ENCODE measurements around the gene ADCK2.
A peak's percentile ranks its signal among the peaks of the same experiment; 100 is the strongest.

Gene ADCK2

DNA sequence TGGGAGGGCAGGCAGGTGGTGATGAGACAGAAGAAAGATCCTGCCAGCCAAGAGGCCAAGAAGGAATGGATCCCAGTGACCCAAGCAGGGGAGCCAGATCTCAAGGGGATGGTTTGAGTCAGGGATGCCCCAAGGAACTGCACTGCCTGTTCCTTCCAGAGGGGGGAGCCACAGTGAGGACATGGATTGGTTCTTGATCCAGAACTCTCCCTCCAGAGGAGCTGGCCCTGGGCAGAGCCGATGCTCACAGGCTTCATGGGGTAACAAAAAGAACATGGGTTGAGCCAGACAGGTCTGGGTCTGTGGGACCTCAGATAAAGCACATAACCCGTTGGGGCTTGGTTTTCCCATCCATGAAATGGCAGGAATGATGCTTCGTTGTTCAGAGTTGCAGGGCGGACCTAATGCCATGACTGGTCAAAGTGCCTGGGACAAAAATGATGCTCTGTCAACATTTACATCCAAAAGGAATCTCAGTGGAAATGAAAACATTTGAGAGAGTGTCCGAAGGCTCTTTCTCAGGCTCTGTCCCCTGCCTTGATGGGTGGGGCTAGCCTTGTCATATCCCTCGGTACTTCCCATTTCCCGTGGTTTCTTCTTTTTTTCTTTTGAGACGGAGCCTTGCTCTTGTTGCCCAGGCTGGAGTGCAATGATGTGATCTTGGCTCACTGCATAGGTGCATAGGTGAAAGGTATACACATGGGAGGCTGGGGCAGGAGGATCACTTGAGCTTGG lies 27.4 kb upstream of the ADCK2 start:
- in situ Hi-C loops (cut with HindIII; ENCODE audit: low pct_ligation_motif_present, low sequenced_read_pairs) = no loop called here
- Histone ChIP-seq H3K27ac (no peak overlapping the region), H3K27me3 (replicated peaks) (no peaks in the 10 kb centered on the region), H3K36me3 (replicated peaks) (no peaks in the 10 kb centered on the region), H3K4me3 (ENCODE audit: low read depth, low read length) (no peak overlapping the region)
- DNase-seq = no peak
- TF ChIP-seq, protein P1, sequence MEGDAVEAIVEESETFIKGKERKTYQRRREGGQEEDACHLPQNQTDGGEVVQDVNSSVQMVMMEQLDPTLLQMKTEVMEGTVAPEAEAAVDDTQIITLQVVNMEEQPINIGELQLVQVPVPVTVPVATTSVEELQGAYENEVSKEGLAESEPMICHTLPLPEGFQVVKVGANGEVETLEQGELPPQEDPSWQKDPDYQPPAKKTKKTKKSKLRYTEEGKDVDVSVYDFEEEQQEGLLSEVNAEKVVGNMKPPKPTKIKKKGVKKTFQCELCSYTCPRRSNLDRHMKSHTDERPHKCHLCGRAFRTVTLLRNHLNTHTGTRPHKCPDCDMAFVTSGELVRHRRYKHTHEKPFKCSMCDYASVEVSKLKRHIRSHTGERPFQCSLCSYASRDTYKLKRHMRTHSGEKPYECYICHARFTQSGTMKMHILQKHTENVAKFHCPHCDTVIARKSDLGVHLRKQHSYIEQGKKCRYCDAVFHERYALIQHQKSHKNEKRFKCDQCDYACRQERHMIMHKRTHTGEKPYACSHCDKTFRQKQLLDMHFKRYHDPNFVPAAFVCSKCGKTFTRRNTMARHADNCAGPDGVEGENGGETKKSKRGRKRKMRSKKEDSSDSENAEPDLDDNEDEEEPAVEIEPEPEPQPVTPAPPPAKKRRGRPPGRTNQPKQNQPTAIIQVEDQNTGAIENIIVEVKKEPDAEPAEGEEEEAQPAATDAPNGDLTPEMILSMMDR (IDR thresholded peaks at IDR 0.05; ENCODE audit: low read depth, low read length, missing control alignments) = peak; percentile 66

DNA sequence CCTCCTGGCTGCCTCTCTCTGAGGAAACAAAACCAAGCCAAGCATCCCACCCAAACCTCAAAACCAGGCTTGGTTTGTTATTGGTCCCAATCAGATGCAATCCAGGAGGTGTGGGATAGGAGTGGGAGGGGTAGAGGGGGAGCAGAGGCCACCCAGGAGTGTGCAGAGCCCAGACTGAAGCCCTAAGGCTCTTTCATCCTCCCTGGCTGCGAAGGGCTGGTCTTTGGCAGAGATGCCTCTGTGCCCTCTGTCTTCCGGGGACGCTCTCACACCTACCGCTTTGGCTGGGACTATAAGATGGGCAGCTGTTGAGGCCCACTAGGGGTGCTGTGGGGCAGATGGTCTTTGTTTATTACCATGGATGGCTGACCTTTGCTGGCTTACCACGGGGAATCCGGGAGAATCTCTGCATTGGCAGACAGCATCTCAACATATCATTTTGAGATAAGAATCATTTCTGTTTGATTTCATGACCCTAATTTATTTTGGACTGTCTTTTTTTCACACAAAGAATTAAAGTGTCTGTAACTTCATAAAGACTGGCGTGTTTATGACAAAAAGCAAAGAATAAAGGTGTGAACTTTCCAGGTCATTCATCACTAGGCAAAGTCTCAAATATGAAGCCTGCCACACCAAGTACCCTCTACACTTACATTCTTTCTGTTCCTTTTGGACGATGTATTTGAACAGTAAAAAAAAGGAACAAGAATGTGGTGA lies 25.7 kb upstream of the ADCK2 start:
- Histone ChIP-seq H3K27ac (no peak overlapping the region), H3K27me3 (replicated peaks) (no peaks in the 10 kb centered on the region), H3K4me3 (ENCODE audit: low read depth, low read length) (no peak overlapping the region), H3K36me3 (replicated peaks) (no peaks in the 10 kb centered on the region)
- DNase-seq = no peak
- in situ Hi-C loops (cut with HindIII; ENCODE audit: low pct_ligation_motif_present, low sequenced_read_pairs) = no loop called here
- TF ChIP-seq, protein P1 (IDR thresholded peaks at IDR 0.05; ENCODE audit: low read depth, low read length, missing control alignments) = peak; percentile 84

- Histone ChIP-seq H3K36me3 (replicated peaks) (no peaks in the 10 kb centered on the region), H3K27me3 (replicated peaks) (no peaks in the 10 kb centered on the region), H3K27ac (no peak overlapping the region), H3K4me3 (ENCODE audit: low read depth, low read length) (no peak overlapping the region)
- peak; percentile 70 for DNase-seq
- in situ Hi-C loops (cut with HindIII; ENCODE audit: low pct_ligation_motif_present, low sequenced_read_pairs) = no loop called here
- TF ChIP-seq, protein P1 (IDR thresholded peaks at IDR 0.05; ENCODE audit: low read depth, low read length, missing control alignments) = no peak
Measured at GRCh38 chr7:140649556-140650205, 23.1 kb upstream of the ADCK2 start.

GRCh38 chr7:140650367-140650766 lies 22.4 kb upstream of the ADCK2 start:
- H3K27ac ChIP-seq = no peak overlapping the region
- in situ Hi-C loops (cut with HindIII; ENCODE audit: low pct_ligation_motif_present, low sequenced_read_pairs) = no loop called here

GRCh38 chr7:140653319-140654108 lies 19.2 kb upstream of the ADCK2 start:
- in situ Hi-C loops (cut with HindIII; ENCODE audit: low pct_ligation_motif_present, low sequenced_read_pairs) = no loop called here
- Histone ChIP-seq H3K27me3 (replicated peaks) (no peaks in the 10 kb centered on the region), H3K27ac (no peak overlapping the region), H3K4me3 (ENCODE audit: low read depth, low read length) (peak overlapping the region; percentile 5), H3K36me3 (replicated peaks) (no peaks in the 10 kb centered on the region)
- peak; percentile 61 for DNase-seq
- TF ChIP-seq, protein P1 (IDR thresholded peaks at IDR 0.05; ENCODE audit: low read depth, low read length, missing control alignments) = peak; percentile 82

More at GRCh38 chr7:140650367-140650766, 22.4 kb upstream of the ADCK2 start:
- Histone ChIP-seq H3K4me3 (ENCODE audit: low read depth, low read length) (no peak overlapping the region), H3K36me3 (replicated peaks) (no peaks in the 10 kb centered on the region), H3K27me3 (replicated peaks) (no peaks in the 10 kb centered on the region)
- DNase-seq = no peak
- TF ChIP-seq, protein P1 (IDR thresholded peaks at IDR 0.05; ENCODE audit: low read depth, low read length, missing control alignments) = no peak
